Psoas muscle (tissue), 8 donors: ENCODE data around the gene ABHD2. TPM values are rescaled to one million over a fixed set of nuclear protein-coding genes. Genes with fewer than 3 reads are reported as not detected.

Experiments used
- ATAC-seq, 4 donors: fragments of 200-7000 bp; cut with Tn5 transposase; one replicate each; pipeline ENCODE4 v1.9.1; 2020; ENCODE audit warnings: moderate library complexity in 3 of 4, mild to moderate bottlenecking in 2 of 4
- DNase-seq, 2 donors: peaks; one replicate each; pipeline ENCODE4 v3.0.0-alpha.2; 2020
- H3K27ac ChIP-seq: fragments of 200-600 bp; one replicate; pipeline ENCODE4 v1.8.0; 2022
- H3K27me3 ChIP-seq, 3 donors: fragments of 200-600 bp in 1 of 3; one replicate each; pipeline versions ENCODE4 v1.6.1 to v1.8.0; 2013 to 2022; ENCODE audit warnings: low read length in 2 of 3, mild to moderate bottlenecking in 2 of 3, moderate library complexity in 1 of 3; ENCODE audit not compliant: insufficient read depth in 3 of 3
- H3K36me3 ChIP-seq, 2 donors: fragments of 200-600 bp in 1 of 2; one replicate each; pipeline versions ENCODE4 v1.6.1 to v1.8.0; 2013 to 2022; ENCODE audit warnings: low read depth in 1 of 2, mild to moderate bottlenecking in 1 of 2, moderate library complexity in 1 of 2; ENCODE audit not compliant: insufficient read depth in 1 of 2
- H3K4me1 ChIP-seq: fragments of 200-600 bp; one replicate; pipeline ENCODE4 v1.8.0; 2022
- H3K4me3 ChIP-seq: fragments of 200-600 bp; one replicate; pipeline ENCODE4 v1.8.0; 2022; ENCODE audit warnings: mild to moderate bottlenecking
- H3K9me3 ChIP-seq: fragments of 200-600 bp; one replicate; pipeline ENCODE4 v1.8.0; 2022
- WGBS, 3 donors: extraction: QIAGEN DNeasy Blood & Tissue Kit; methylation state at CpG; one replicate each; pipeline versions ENCODE4 v1.1.6 to v1.1.7; 2013; 5-methylcytosine and 5-hydroxymethylcytosine counted together
- intact Hi-C, 2 donors: fragments of 100-400 bp; cut with DNase I; formaldehyde crosslinking; loops; one replicate each; pipeline versions ENCODE4 v1.11.0 to v1.14.2; 2022
- polyA plus RNA-seq, 3 donors: library from polyadenylated mRNA; stranded (reverse); fragments of 200-250 nt; gene quantifications; one replicate each; pipeline ENCODE4 v1.2.3, GENCODE V29; 2013
- total RNA-seq, 4 donors: library from RNA; stranded (reverse); fragmentation: NEBNext Ultra II Directional in 2 of 4; extraction: Animal tissue kit (Norgen Biotek cat#: 25700) in 2 of 4; gene quantifications; one replicate each; pipeline versions ENCODE4 v1.2.1 to v1.2.4, GENCODE V29; 2021 to 2023
- TF ChIP-seq, protein P1 (sequence below): fragments of 200-600 bp; IDR thresholded peaks from one replicate; pipeline ENCODE4 v1.8.0; 2022; ENCODE audit warnings: antibody characterized with exemption
- donor health status: healthy with polysubstance abuse.
- donor health status: DM: no; HTN: no; CAD: no; lungs with moderate emphysema.
- donor health status: Bipolar disorder and iron deficiency.
- donor health status: healthy.
- donor health status: DM: yes; HTN: yes; CAD: no.
- donor health status: DM: no; HTN: no; CAD: no.
- donor health status: DM: no; HTN: no; CAD: no.
- donor health status: DM: yes; HTN: yes; CAD: no.

Gene ABHD2
- total and polyA plus RNA-seq, 7 donors = 10.8 to 215 (median 66.1) TPM

DNA sequence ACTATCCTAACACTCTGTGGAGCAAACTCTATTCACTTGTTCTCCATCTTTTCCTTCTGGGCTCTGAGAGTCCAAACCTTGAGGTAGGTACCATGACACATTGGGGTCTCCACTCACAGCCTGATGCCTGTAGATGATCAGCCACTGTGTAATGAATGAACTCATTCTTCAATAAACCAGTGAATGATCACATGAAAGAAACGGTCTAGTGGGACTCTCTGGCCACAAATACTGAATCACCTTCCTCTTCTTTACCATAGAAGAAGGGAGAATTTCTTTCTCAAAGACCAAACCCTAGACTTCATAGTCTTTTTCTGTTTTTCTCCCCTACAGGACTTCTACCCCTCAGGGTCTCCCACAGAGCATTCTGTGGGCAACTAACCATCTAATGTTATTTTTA, 20.5 kb upstream of the ABHD2 start:
- intact Hi-C loops = no loop called here
- DNase-seq (no peak), ATAC-seq (no peak)
- H3K9me3 ChIP-seq = peaks cover 14% of the 10 kb centered on the region
- peaks cover 0 to 2% (median 0%) of the 10 kb centered on the region in 3 donors for H3K27me3 ChIP-seq
- H3K4me1 ChIP-seq = no peaks in the 10 kb centered on the region
- no peak overlapping the region for H3K4me3 ChIP-seq
- H3K36me3 ChIP-seq = no peaks in the 10 kb centered on the region
- 60 to 77% (median 66%) methylated on average over 1 of the region's 1 CpG for WGBS, 3 donors
- TF ChIP-seq, protein P1, sequence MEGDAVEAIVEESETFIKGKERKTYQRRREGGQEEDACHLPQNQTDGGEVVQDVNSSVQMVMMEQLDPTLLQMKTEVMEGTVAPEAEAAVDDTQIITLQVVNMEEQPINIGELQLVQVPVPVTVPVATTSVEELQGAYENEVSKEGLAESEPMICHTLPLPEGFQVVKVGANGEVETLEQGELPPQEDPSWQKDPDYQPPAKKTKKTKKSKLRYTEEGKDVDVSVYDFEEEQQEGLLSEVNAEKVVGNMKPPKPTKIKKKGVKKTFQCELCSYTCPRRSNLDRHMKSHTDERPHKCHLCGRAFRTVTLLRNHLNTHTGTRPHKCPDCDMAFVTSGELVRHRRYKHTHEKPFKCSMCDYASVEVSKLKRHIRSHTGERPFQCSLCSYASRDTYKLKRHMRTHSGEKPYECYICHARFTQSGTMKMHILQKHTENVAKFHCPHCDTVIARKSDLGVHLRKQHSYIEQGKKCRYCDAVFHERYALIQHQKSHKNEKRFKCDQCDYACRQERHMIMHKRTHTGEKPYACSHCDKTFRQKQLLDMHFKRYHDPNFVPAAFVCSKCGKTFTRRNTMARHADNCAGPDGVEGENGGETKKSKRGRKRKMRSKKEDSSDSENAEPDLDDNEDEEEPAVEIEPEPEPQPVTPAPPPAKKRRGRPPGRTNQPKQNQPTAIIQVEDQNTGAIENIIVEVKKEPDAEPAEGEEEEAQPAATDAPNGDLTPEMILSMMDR = no peak
- H3K27ac ChIP-seq = no peak overlapping the region

DNA sequence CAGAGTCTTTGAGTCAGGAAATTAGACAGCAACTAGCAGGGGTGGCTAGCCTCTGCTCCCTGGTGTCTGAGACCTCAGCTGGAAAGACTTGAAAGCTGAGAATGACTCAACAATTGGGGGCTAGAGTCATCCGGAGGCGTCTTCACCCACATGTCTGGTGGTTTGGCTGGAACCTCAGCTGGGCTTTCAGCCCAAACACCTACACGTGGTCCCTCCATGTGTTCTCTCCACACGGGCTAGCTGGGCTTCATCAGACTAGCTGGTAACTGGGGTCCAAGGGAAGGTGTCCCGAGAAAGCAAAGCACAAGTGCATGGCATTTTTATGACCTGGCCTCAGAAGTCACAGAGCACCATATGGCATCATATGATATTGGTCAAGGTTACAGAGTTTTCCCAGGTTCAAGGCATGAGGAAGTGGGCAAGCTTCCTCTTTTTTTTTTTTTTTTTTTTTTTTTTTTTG, 19.9 kb upstream of the ABHD2 start:
- Histone ChIP-seq H3K4me1 (no peaks in the 10 kb centered on the region), H3K27me3 (peaks cover 0 to 2% (median 0%) of the 10 kb centered on the region in 3 donors), H3K27ac (no peak overlapping the region), H3K4me3 (no peak overlapping the region), H3K9me3 (peaks cover 14% of the 10 kb centered on the region), H3K36me3 (no peaks in the 10 kb centered on the region)
- ATAC-seq (peak in 3 of 4 donors; percentile 65 to 79 (median 76)), DNase-seq (peak in 1 of 2 donors; percentile 65)
- TF ChIP-seq, protein P1 = no peak
- WGBS, 3 donors = 47 to 62% (median 56%) methylated on average over 5 of the region's 5 CpGs
- intact Hi-C loops = no loop called here

DNA sequence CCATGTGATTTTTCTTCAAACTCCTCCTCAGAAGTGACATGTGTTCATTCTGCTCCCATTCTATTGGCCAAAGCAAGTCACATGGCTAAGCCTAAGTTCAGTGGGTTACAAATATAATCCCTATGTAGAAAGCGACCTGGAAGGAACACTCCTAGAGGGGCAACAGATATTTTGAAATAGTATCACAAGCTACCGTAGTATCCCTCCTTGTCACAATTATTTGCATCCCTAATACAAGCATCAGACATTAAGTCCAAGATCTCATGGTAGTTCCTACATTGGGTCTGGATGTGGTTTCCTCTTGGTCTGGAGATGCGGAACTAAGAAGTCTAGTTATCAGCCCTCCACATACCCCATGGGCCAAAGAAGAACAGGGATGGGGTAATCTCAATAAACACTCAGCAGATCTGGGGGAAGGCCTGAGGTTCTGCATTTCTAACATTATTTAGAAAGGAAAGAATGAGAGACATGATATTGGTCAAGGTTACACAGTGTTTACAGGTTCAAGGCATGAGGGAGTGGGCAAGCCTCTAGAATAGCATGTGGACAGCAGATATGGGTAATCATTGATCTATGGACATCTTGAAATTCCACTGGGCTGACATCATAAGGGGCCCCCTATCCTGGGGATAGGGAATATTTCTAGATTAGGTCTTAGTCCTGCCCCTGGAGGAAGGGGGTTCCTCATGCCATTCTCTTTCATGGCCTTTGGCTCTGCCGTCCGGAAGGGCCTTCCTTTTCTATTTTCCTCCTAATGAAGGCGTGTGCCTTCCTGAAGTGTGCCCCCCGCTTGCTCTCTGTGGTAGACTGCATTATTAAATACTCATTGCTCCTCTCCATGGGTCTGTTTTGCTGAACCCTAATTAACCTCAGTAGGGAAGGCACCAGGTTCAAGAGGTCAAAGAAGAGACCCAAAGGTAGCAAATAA, 17.8 kb upstream of the ABHD2 start:
- no peaks in the 10 kb centered on the region for H3K36me3 ChIP-seq
- H3K4me3 ChIP-seq = no peak overlapping the region
- intact Hi-C loops = no loop called here
- H3K9me3 ChIP-seq = peaks cover 14% of the 10 kb centered on the region
- WGBS, 3 donors = 84 to 94% (median 91%) methylated on average over 7 of the region's 7 CpGs
- DNase-seq = no peak
- no peaks in the 10 kb centered on the region for H3K4me1 ChIP-seq
- TF ChIP-seq, protein P1 = no peak
- H3K27ac ChIP-seq = no peak overlapping the region
- peaks cover 0 to 2% (median 0%) of the 10 kb centered on the region in 3 donors for H3K27me3 ChIP-seq
- ATAC-seq = no peak

DNA sequence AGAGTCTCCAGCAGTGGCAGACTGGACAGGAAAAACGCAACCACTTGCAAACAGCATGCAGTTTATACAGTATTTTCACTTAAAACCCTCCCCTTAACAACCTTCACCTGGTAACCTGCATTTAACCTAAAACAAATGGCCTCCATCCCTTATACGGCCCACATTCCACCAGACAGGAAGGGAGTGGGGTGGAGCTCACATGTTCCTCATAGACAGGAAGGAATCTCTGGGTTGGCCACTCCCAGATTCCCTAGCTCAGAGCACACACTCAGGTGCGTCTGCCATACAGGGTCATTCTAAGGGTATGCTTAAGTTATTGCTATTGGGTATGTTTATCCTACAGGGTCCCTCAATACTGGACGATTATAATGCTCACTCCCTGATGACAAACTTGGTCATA, 16.8 kb upstream of the ABHD2 start:
- no peak for ATAC-seq
- Histone ChIP-seq H3K9me3 (peaks cover 11% of the 10 kb centered on the region), H3K27me3 (peaks cover 0 to 2% (median 0%) of the 10 kb centered on the region in 3 donors), H3K27ac (no peak overlapping the region), H3K4me3 (no peak overlapping the region), H3K4me1 (no peaks in the 10 kb centered on the region), H3K36me3 (no peaks in the 10 kb centered on the region)
- TF ChIP-seq, protein P1 = no peak
- WGBS, 3 donors = 55 to 68% (median 63%) methylated on average over 4 of the region's 4 CpGs
- DNase-seq = no peak
- intact Hi-C loops = no loop called here
